KOPT-K1 (cell line): ENCODE results near the gene MAP3K15.

Experiments
- H3K27ac ChIP-seq: fragments of 200-600 bp; sonication (generic); 2 replicates; pipeline ENCODE4 v1.5.1; 2016; ENCODE audit warnings: antibody characterized with exemption, mild to moderate bottlenecking, low read depth, low read length; ENCODE audit not compliant: poor library complexity, severe bottlenecking
- H3K36me3 ChIP-seq: fragments of 200-600 bp; sonication (generic); 2 replicates; pipeline ENCODE4 v1.5.1; 2017; ENCODE audit warnings: antibody characterized with exemption, mild to moderate bottlenecking, low read length, moderate library complexity; ENCODE audit not compliant: insufficient read depth
- H3K9me3 ChIP-seq: fragments of 200-600 bp; sonication (generic); 2 replicates; pipeline ENCODE4 v1.5.1; 2017; ENCODE audit warnings: antibody characterized with exemption, low read length, mild to moderate bottlenecking; ENCODE audit not compliant: insufficient read depth, poor library complexity, severe bottlenecking

The MAP3K15 gene, protein sequence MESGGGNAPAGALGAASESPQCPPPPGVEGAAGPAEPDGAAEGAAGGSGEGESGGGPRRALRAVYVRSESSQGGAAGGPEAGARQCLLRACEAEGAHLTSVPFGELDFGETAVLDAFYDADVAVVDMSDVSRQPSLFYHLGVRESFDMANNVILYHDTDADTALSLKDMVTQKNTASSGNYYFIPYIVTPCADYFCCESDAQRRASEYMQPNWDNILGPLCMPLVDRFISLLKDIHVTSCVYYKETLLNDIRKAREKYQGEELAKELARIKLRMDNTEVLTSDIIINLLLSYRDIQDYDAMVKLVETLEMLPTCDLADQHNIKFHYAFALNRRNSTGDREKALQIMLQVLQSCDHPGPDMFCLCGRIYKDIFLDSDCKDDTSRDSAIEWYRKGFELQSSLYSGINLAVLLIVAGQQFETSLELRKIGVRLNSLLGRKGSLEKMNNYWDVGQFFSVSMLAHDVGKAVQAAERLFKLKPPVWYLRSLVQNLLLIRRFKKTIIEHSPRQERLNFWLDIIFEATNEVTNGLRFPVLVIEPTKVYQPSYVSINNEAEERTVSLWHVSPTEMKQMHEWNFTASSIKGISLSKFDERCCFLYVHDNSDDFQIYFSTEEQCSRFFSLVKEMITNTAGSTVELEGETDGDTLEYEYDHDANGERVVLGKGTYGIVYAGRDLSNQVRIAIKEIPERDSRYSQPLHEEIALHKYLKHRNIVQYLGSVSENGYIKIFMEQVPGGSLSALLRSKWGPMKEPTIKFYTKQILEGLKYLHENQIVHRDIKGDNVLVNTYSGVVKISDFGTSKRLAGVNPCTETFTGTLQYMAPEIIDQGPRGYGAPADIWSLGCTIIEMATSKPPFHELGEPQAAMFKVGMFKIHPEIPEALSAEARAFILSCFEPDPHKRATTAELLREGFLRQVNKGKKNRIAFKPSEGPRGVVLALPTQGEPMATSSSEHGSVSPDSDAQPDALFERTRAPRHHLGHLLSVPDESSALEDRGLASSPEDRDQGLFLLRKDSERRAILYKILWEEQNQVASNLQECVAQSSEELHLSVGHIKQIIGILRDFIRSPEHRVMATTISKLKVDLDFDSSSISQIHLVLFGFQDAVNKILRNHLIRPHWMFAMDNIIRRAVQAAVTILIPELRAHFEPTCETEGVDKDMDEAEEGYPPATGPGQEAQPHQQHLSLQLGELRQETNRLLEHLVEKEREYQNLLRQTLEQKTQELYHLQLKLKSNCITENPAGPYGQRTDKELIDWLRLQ (N-terminal part only)

DNA sequence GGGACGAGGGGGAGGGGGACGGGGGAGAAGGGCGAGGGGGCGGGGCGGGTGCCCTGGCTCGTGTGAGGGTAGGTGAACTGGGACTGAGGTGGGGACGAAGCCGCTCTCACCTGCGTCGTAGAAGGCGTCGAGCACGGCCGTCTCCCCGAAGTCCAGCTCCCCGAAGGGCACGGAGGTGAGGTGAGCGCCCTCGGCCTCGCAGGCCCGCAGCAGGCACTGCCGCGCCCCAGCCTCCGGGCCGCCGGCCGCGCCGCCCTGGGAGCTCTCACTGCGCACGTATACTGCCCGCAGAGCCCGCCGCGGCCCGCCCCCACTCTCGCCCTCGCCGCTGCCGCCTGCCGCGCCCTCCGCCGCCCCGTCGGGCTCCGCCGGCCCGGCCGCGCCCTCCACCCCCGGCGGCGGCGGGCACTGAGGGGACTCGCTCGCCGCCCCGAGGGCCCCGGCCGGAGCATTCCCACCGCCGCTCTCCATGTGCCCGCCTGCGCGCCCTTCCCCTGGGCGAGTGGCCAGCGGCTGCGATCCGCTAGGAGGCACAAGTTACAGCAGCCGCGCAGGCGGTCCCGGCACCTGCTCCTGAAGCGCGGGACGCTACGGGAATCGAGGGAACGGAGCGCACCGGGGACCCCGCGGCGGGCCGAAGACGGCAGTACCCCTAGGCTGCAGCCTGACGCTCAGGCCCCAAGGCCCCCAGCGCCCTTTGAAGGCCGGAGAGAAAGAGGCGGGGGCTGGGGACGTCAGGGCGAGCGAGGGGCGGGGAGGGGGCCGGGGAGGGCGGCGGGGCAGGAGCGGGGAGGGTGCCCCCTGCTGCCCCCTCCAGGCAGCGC, at the start of gene MAP3K15:
MAP3K15 (minus strand) TSS at position 718 of the 824 bp plus-strand sequence; CDS start at position 471, 247 bp downstream.
- Histone ChIP-seq H3K9me3 (no peaks in the 10 kb centered on the region), H3K27ac (no peak within 1 kb of the TSS), H3K36me3 (no peaks in the 10 kb centered on the region)

GRCh38 chrX:19564606-19565005, 49.3 kb upstream of the MAP3K15 start:
- peaks cover 51% of the 10 kb centered on the region for H3K36me3 ChIP-seq
- H3K27ac ChIP-seq = no peak overlapping the region
- H3K9me3 ChIP-seq = no peaks in the 10 kb centered on the region

DNA sequence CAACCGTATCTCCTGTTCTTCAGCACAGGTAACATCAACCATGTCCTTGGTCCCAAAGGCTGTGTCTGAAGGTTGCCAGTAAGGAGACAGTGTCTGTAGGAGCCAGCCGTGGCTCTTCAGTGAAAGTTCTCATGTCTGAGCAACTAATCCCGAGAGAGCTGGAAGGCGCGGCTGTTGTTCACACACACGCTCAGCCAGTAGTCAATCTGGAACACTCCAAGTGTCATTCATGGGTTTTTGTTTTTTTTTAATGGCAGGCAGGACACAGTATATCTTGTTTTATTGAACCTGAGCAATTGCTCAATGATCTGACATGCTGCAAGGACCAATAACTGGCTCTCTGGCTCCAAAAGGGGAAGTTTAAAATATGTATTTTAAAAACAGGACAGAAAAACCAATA, 48.4 kb upstream of the MAP3K15 start:
- no peaks in the 10 kb centered on the region for H3K9me3 ChIP-seq
- no peak overlapping the region for H3K27ac ChIP-seq
- H3K36me3 ChIP-seq = peaks cover 42% of the 10 kb centered on the region

GRCh38 chrX:19563327-19563726, 48.0 kb upstream of the MAP3K15 start:
- H3K9me3 ChIP-seq = no peaks in the 10 kb centered on the region
- peaks cover 38% of the 10 kb centered on the region for H3K36me3 ChIP-seq

GRCh38 chrX:19560611-19561010, 45.3 kb upstream of the MAP3K15 start:
- Histone ChIP-seq H3K36me3 (peaks cover 29% of the 10 kb centered on the region), H3K27ac (no peak overlapping the region), H3K9me3 (no peaks in the 10 kb centered on the region)

More at GRCh38 chrX:19563327-19563726, 48.0 kb upstream of the MAP3K15 start:
- H3K27ac ChIP-seq = no peak overlapping the region

GRCh38 chrX:19557822-19558221, 42.5 kb upstream of the MAP3K15 start:
- no peaks in the 10 kb centered on the region for H3K9me3 ChIP-seq
- no peak overlapping the region for H3K27ac ChIP-seq
- peaks cover 36% of the 10 kb centered on the region for H3K36me3 ChIP-seq

- H3K9me3 ChIP-seq = no peaks in the 10 kb centered on the region
- H3K27ac ChIP-seq = no peak overlapping the region
- peaks cover 26% of the 10 kb centered on the region for H3K36me3 ChIP-seq
These were observed 40.9 kb upstream of the MAP3K15 start for GRCh38 chrX:19556202-19556601.

- Histone ChIP-seq H3K36me3 (peaks cover 26% of the 10 kb centered on the region), H3K27ac (no peak overlapping the region), H3K9me3 (no peaks in the 10 kb centered on the region)
These were observed 40.4 kb upstream of the MAP3K15 start for GRCh38 chrX:19555683-19556082.

DNA sequence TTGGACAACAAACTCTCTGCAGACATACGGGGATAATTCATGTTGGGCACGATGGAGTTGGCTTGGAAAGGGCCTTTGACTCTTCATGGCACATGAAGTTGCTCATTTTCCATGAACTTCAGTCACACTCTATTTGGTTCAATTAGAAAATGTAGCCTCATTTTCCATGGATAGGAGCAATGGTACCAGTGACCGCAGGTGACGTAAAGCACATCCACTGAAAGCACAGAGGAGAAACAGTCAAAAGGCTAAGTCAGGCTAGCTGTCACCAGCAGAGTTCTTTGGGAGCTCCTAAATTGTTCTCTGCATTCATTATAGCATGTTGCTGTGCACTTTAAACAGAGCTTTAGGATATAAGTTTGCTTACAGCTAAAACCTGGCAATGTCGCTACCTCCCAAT, 39.9 kb upstream of the MAP3K15 start:
- H3K36me3 ChIP-seq = peaks cover 26% of the 10 kb centered on the region
- H3K27ac ChIP-seq = no peak overlapping the region
- H3K9me3 ChIP-seq = no peaks in the 10 kb centered on the region

- H3K9me3 ChIP-seq = no peaks in the 10 kb centered on the region
- peaks cover 30% of the 10 kb centered on the region for H3K36me3 ChIP-seq
- H3K27ac ChIP-seq = no peak overlapping the region
These were observed 39.5 kb upstream of the MAP3K15 start for GRCh38 chrX:19554786-19555185.

GRCh38 chrX:19552793-19553192, 37.5 kb upstream of the MAP3K15 start:
- no peaks in the 10 kb centered on the region for H3K9me3 ChIP-seq
- no peak overlapping the region for H3K27ac ChIP-seq
- peaks cover 47% of the 10 kb centered on the region for H3K36me3 ChIP-seq

GRCh38 chrX:19549838-19550237, 34.5 kb upstream of the MAP3K15 start:
- H3K27ac ChIP-seq = no peak overlapping the region
- H3K36me3 ChIP-seq = peaks cover 59% of the 10 kb centered on the region
- no peaks in the 10 kb centered on the region for H3K9me3 ChIP-seq

GRCh38 chrX:19548934-19549333, 33.6 kb upstream of the MAP3K15 start:
- Histone ChIP-seq H3K36me3 (peaks cover 62% of the 10 kb centered on the region), H3K27ac (no peak overlapping the region), H3K9me3 (no peaks in the 10 kb centered on the region)

DNA sequence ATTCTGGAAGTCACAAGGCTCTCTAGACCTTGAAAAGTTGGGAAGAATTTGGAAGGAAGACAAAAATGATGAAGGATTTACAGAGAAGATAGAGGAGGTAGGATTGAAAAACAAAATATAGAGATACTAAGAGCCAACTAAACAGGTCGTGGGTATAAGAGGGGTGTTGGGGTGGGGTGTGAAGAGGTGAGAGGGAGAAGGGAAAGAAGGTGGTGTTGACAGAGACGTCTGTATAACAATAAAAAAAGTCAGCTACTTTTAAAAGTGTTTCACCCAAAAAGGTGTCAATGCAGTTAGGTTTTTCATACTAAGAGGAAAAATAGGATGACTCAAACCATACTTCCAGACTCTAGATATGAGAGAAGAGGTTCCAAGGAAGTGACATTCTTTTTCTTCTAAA, 33.0 kb upstream of the MAP3K15 start:
- Histone ChIP-seq H3K36me3 (peaks cover 62% of the 10 kb centered on the region), H3K9me3 (no peaks in the 10 kb centered on the region), H3K27ac (no peak overlapping the region)
